Liver (tissue), 9 donors: ENCODE results near the gene PLXNB1. TPM values are rescaled to one million over a fixed set of nuclear protein-coding genes. Genes with fewer than 3 reads are reported as not detected.
A peak's percentile ranks its signal among the peaks of the same experiment; 100 is the strongest.

ENCODE experiments used
- DNase-seq: peaks from one replicate; pipeline ENCODE4 v3.0.0-alpha.2; 2017; ENCODE audit warnings: low spot score
- H3K27ac ChIP-seq, 2 donors: one replicate each; pipeline ENCODE4 v1.7.0; 2013; ENCODE audit warnings: inconsistent platforms in 2 of 2, low read length in 2 of 2, control low read depth in 1 of 2, low read depth in 1 of 2, mild to moderate bottlenecking in 1 of 2
- H3K27me3 ChIP-seq, 4 donors: one replicate each; pipeline versions ENCODE4 v1.6.1 to v1.7.0; 2013; ENCODE audit warnings: low read length in 3 of 4, inconsistent platforms in 1 of 4, mild to moderate bottlenecking in 1 of 4, moderate library complexity in 1 of 4; ENCODE audit not compliant: control insufficient read depth in 4 of 4, insufficient read depth in 4 of 4
- H3K36me3 ChIP-seq, 4 donors: one replicate each; pipeline versions ENCODE4 v1.6.1 to v1.7.0; 2013; ENCODE audit warnings: low read length in 3 of 4, mild to moderate bottlenecking in 3 of 4, low read depth in 1 of 4, moderate library complexity in 1 of 4; ENCODE audit not compliant: control insufficient read depth in 4 of 4, insufficient read depth in 3 of 4
- H3K4me1 ChIP-seq, 4 donors: one replicate each; pipeline versions ENCODE4 v1.6.1 to v1.7.0; 2013; ENCODE audit warnings: low read length in 3 of 4, mild to moderate bottlenecking in 3 of 4, moderate library complexity in 1 of 4; ENCODE audit not compliant: control insufficient read depth in 4 of 4, insufficient read depth in 4 of 4
- H3K4me3 ChIP-seq, 3 donors: one replicate each; pipeline versions ENCODE4 v1.6.1 to v1.7.0; 2013; ENCODE audit warnings: low read length in 3 of 3, control low read depth in 1 of 3, low read depth in 1 of 3, mild to moderate bottlenecking in 1 of 3
- H3K9ac ChIP-seq, 2 donors: one replicate each; pipeline ENCODE4 v1.7.0; 2013; ENCODE audit warnings: low read length in 2 of 2, mild to moderate bottlenecking in 2 of 2, moderate library complexity in 2 of 2, control low read depth in 1 of 2, low read depth in 1 of 2
- H3K9me3 ChIP-seq, 4 donors: one replicate each; pipeline versions ENCODE4 v1.6.1 to v1.7.0; 2013; ENCODE audit warnings: low read length in 3 of 4; ENCODE audit not compliant: control insufficient read depth in 4 of 4
- EGR1 ChIP-seq, 2 donors: IDR thresholded peaks; 2 replicates each; pipeline ENCODE4 v1.6.1; 2016 to 2018; ENCODE audit warnings: antibody characterized with exemption in 2 of 2, low read depth in 2 of 2
- FOXA1 ChIP-seq: IDR thresholded peaks from 2 replicates; pipeline ENCODE4 v1.6.1; 2016; ENCODE audit warnings: antibody characterized with exemption
- GABPA ChIP-seq, 2 donors: IDR thresholded peaks in 1 of 2; conservative IDR thresholded peaks in 1 of 2; 2 replicates each; pipeline ENCODE4 v1.6.1; 2016; ENCODE audit warnings: antibody characterized with exemption in 2 of 2, mild to moderate bottlenecking in 1 of 2, moderate library complexity in 1 of 2
- JUND ChIP-seq, 2 donors: IDR thresholded peaks; 2 replicates each; pipeline ENCODE4 v1.6.1; 2016; ENCODE audit warnings: antibody characterized with exemption in 2 of 2
- NR2F2 ChIP-seq: IDR thresholded peaks from 2 replicates; pipeline ENCODE4 v1.6.1; 2016; ENCODE audit warnings: antibody characterized with exemption
- RAD21 ChIP-seq, 2 donors: IDR thresholded peaks; 2 replicates each; pipeline ENCODE4 v1.6.1; 2016; ENCODE audit warnings: antibody characterized with exemption in 2 of 2, mild to moderate bottlenecking in 2 of 2
- RXRA ChIP-seq, 2 donors: IDR thresholded peaks; 2 replicates each; pipeline ENCODE4 v1.6.1; 2017 to 2018; ENCODE audit warnings: antibody characterized with exemption in 2 of 2, mild to moderate bottlenecking in 1 of 2
- TAF1 ChIP-seq: conservative IDR thresholded peaks from 2 replicates; pipeline ENCODE4 v1.6.1; 2016; ENCODE audit warnings: antibody characterized with exemption, mild to moderate bottlenecking
- YY1 ChIP-seq: IDR thresholded peaks from 2 replicates; pipeline ENCODE4 v1.6.1; 2016; ENCODE audit warnings: antibody characterized with exemption, mild to moderate bottlenecking
- WGBS: extraction: QIAGEN DNeasy Blood & Tissue Kit; methylation state at CpG from one replicate; pipeline ENCODE4 v1.1.7; 2013; 5-methylcytosine and 5-hydroxymethylcytosine counted together
- polyA plus RNA-seq, 2 donors: library from polyadenylated mRNA; stranded (reverse) in 1 of 2; unstranded in 1 of 2; fragments of 200-250 nt in 1 of 2; fragments of >200 nt in 1 of 2; fragmentation: Nextera tagmentation in 1 of 2; extraction: Ambion mirVana in 1 of 2; gene quantifications; one replicate each; pipeline versions ENCODE4 v1.2.1 to v1.2.3, GENCODE V29; 2013 to 2015
- total RNA-seq, 2 donors: library from RNA; depleted of rRNA; stranded (reverse); fragments of >200 nt; gene quantifications; one replicate each; pipeline ENCODE4 v1.2.3, GENCODE V29; 2014
- TF ChIP-seq, protein P1 (sequence below): IDR thresholded peaks from 2 replicates; pipeline ENCODE4 v1.6.1; 2016; ENCODE audit warnings: antibody characterized with exemption
- TF ChIP-seq, protein P2 (sequence below): IDR thresholded peaks from 2 replicates; pipeline ENCODE4 v1.6.1; 2016; ENCODE audit warnings: antibody characterized with exemption
- TF ChIP-seq, protein P3 (sequence below): IDR thresholded peaks from 2 replicates; pipeline ENCODE4 v1.6.1; 2016; ENCODE audit warnings: antibody characterized with exemption
- TF ChIP-seq, protein P4 (sequence below): IDR thresholded peaks from 2 replicates; pipeline ENCODE4 v1.6.1; 2016; ENCODE audit warnings: antibody characterized with exemption, mild to moderate bottlenecking
- donor health status: healthy.
- donor health status: healthy.
- donor health status: healthy.
- donor health status: healthy.
- donor health status: healthy.

PLXNB1 gene
- total and polyA plus RNA-seq, 4 donors: 38.1 to 204 (median 72.9) TPM

DNA sequence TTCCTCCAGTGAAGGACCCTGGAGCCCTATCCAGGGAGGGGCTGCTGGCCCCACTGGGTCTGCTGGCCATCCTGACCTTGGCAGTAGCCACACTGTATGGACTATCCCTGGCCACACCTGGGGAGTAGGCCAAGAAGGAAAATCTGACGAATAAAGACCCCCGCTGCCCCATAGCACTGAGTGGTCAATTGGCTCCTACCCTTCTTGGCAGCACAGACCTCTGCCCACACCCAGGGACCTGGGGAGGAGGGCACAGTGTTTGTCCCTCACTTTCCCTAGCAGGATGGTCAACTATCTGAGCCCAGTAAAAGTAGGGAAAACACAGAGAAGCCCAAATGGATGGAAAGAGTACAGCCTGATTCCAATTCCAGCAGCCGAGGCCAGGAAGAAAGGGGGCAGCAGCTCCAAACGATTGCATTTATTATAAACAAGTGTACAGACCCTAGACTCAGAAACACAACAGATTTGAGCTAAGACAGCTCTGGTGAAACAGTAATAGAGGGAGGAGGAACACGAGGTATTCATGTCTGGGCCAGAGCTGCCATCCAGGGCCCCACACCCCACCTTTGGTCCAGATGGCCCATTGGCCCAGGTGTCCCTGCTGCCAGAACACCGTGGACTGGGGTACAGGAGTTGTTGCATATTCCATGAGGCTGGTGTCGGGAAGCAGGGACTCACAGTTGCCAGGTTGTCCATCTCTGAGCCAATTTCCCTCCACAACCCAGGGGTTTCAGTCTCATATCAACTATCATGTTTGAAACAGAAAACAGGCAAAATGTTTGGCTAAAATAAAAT, 37.8 kb upstream of the PLXNB1 start:
- H3K4me3 ChIP-seq: no peak overlapping the region
- peak overlapping the region; percentile 92 to 95 for H3K27ac ChIP-seq
- WGBS: 55% methylated on average over 7 of the region's 7 CpGs
- no peak for DNase-seq
- no peak overlapping the region for H3K9ac ChIP-seq
- H3K27me3 ChIP-seq: no peaks in the 10 kb centered on the region
- TF ChIP-seq, protein P1, sequence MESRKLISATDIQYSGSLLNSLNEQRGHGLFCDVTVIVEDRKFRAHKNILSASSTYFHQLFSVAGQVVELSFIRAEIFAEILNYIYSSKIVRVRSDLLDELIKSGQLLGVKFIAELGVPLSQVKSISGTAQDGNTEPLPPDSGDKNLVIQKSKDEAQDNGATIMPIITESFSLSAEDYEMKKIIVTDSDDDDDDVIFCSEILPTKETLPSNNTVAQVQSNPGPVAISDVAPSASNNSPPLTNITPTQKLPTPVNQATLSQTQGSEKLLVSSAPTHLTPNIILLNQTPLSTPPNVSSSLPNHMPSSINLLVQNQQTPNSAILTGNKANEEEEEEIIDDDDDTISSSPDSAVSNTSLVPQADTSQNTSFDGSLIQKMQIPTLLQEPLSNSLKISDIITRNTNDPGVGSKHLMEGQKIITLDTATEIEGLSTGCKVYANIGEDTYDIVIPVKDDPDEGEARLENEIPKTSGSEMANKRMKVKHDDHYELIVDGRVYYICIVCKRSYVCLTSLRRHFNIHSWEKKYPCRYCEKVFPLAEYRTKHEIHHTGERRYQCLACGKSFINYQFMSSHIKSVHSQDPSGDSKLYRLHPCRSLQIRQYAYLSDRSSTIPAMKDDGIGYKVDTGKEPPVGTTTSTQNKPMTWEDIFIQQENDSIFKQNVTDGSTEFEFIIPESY: no peak
- TF ChIP-seq, protein P2, sequence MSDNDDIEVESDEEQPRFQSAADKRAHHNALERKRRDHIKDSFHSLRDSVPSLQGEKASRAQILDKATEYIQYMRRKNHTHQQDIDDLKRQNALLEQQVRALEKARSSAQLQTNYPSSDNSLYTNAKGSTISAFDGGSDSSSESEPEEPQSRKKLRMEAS: no peak
- TF ChIP-seq TAF1: no peak
- no peak for TF ChIP-seq JUND (IDR thresholded peaks at IDR 0.05)
- no peak for TF ChIP-seq YY1
- TF ChIP-seq GABPA (IDR thresholded peaks at IDR 0.05 in 1 of 2, conservative IDR thresholded peaks at IDR 0.05 in 1 of 2): no peak
- no peak for TF ChIP-seq EGR1 (IDR thresholded peaks at IDR 0.05; ENCODE audit: low read depth in 2 of 2)
- TF ChIP-seq RAD21 (IDR thresholded peaks at IDR 0.05): no peak
- TF ChIP-seq NR2F2: no peak
- TF ChIP-seq, protein P3, sequence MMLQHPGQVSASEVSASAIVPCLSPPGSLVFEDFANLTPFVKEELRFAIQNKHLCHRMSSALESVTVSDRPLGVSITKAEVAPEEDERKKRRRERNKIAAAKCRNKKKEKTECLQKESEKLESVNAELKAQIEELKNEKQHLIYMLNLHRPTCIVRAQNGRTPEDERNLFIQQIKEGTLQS: no peak
- TF ChIP-seq, protein P4, sequence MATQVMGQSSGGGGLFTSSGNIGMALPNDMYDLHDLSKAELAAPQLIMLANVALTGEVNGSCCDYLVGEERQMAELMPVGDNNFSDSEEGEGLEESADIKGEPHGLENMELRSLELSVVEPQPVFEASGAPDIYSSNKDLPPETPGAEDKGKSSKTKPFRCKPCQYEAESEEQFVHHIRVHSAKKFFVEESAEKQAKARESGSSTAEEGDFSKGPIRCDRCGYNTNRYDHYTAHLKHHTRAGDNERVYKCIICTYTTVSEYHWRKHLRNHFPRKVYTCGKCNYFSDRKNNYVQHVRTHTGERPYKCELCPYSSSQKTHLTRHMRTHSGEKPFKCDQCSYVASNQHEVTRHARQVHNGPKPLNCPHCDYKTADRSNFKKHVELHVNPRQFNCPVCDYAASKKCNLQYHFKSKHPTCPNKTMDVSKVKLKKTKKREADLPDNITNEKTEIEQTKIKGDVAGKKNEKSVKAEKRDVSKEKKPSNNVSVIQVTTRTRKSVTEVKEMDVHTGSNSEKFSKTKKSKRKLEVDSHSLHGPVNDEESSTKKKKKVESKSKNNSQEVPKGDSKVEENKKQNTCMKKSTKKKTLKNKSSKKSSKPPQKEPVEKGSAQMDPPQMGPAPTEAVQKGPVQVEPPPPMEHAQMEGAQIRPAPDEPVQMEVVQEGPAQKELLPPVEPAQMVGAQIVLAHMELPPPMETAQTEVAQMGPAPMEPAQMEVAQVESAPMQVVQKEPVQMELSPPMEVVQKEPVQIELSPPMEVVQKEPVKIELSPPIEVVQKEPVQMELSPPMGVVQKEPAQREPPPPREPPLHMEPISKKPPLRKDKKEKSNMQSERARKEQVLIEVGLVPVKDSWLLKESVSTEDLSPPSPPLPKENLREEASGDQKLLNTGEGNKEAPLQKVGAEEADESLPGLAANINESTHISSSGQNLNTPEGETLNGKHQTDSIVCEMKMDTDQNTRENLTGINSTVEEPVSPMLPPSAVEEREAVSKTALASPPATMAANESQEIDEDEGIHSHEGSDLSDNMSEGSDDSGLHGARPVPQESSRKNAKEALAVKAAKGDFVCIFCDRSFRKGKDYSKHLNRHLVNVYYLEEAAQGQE: no peak
- no peak for TF ChIP-seq FOXA1
- TF ChIP-seq RXRA (IDR thresholded peaks at IDR 0.05): no peak
- no peaks in the 10 kb centered on the region for H3K9me3 ChIP-seq
- peaks cover 22 to 65% (median 53%) of the 10 kb centered on the region in 4 donors for H3K4me1 ChIP-seq
- H3K36me3 ChIP-seq: peaks cover 0 to 5% (median 0%) of the 10 kb centered on the region in 4 donors

DNA sequence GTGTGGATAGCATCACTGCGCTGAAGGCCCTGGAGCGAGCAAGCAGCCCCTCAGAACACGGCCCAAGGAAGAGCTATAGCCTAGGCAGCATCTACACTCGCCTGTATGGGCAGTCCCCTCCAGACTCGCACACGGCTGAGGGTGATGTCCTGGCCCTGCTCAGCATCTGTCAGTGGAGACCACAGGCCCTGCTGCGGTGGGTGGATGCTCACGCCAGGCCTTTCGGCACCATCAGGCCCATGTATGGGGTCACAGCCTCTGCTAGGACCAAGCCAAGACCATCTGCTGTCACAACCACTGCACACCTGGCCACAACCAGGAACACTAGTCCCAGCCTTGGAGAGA, 37.2 kb upstream of the PLXNB1 start:
- H3K36me3 ChIP-seq: peaks cover 0 to 5% (median 0%) of the 10 kb centered on the region in 4 donors
- H3K4me3 ChIP-seq: peak overlapping the region; percentile 28 to 59 (median 50)
- H3K27ac ChIP-seq: peak overlapping the region; percentile 92 to 95
- no peaks in the 10 kb centered on the region for H3K27me3 ChIP-seq
- TF ChIP-seq, protein P3: no peak
- TF ChIP-seq GABPA (IDR thresholded peaks at IDR 0.05 in 1 of 2, conservative IDR thresholded peaks at IDR 0.05 in 1 of 2) (no peak), NR2F2 (no peak), EGR1 (IDR thresholded peaks at IDR 0.05; ENCODE audit: low read depth in 2 of 2) (no peak), JUND (IDR thresholded peaks at IDR 0.05) (no peak)
- TF ChIP-seq, protein P4: no peak
- DNase-seq: no peak
- H3K4me1 ChIP-seq: peaks cover 20 to 65% (median 53%) of the 10 kb centered on the region in 4 donors
- H3K9me3 ChIP-seq: no peaks in the 10 kb centered on the region
- H3K9ac ChIP-seq: peak overlapping the region in 1 of 2 donors; percentile 30
- WGBS: 86% methylated on average over 9 of the region's 9 CpGs
